Hematopoietic multipotent progenitor cell (in vitro differentiated cells): ENCODE data around the gene GRK5. TPM values are rescaled to one million over a fixed set of nuclear protein-coding genes. Genes with fewer than 3 reads are reported as not detected.
A peak's percentile ranks its signal among the peaks of the same experiment; 100 is the strongest.

ENCODE experiments used
- DNase-seq, 3 donors: peaks; one replicate each; pipeline ENCODE4 v3.0.0-alpha.2; 2011 to 2015; ENCODE audit warnings: low read depth in 2 of 3, low spot score in 2 of 3
- total RNA-seq: library from RNA; depleted of rRNA; stranded (reverse); fragments of >200 nt; gene quantifications from one replicate; pipeline ENCODE4 v1.2.3, GENCODE V29; 2012

GRK5 gene
- total RNA-seq, 1 donor, result 2.2 TPM

DNA sequence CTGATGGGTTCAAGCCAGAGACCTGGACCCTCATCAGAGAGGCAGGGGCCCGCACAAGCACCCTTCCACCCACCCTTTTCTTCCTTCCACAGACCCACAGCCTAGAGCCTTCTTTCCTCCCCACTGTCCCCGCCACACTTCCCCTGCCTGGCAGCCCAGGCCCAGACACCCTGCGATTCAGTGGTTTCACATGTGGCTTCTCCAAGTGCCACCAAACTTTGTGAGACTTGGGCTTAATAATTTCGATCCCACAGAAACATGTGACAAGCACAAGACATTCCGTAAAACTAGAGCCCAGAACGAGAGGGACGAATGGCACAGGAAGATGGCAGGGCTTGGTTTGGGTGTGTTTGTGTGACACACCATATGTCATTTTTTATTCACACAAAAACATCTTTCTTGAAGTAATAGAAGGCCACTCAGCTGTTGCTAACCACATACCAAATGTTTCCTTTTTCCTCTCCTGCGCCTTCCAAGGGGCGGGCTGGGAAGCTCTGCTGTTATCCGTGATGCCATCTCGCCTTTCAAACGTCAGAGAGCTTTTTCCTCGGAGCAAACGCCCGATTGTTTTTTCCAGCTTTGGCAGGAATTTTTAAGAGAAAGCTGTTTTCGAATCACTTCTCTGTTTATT, 162.9 kb downstream of the GRK5 start:
- DNase-seq, result peak in 2 of 3 donors; percentile 44 to 49

DNA sequence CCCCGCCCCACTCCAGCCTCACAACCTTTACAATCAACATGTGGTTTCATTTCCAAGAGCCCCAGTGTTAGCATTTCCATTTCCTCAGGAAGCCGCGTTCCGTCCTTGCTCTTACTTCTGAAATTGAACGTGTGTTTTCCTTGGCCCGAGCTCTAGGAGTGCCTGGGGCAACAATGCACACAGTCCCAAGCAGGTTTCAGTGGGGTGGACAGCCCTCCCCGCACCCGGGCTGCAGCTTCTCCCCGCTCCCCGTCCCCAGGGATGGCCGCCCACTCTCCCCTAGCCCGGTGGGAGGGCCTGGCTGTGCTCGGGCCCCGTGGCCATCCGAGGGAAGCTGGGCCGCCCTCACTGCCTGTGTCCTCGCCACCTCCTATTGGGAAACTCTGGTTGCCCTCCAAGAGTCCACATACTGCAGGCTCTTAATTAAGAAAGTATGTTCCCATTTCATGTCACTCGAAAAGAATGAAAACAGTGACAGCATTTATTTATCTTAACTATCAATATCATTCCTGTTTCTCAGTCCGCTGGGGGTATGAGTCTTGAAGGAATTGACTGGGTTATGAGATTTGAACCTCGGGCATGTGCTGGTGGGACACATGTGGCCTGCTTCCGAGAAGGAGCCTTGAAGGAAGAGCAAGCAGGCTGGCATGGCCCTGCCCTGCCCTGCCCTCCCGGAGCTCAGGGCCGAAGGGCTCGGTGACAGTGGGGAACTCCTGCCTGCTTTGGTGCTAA, 163.8 kb downstream of the GRK5 start:
- no peak for DNase-seq

DNA sequence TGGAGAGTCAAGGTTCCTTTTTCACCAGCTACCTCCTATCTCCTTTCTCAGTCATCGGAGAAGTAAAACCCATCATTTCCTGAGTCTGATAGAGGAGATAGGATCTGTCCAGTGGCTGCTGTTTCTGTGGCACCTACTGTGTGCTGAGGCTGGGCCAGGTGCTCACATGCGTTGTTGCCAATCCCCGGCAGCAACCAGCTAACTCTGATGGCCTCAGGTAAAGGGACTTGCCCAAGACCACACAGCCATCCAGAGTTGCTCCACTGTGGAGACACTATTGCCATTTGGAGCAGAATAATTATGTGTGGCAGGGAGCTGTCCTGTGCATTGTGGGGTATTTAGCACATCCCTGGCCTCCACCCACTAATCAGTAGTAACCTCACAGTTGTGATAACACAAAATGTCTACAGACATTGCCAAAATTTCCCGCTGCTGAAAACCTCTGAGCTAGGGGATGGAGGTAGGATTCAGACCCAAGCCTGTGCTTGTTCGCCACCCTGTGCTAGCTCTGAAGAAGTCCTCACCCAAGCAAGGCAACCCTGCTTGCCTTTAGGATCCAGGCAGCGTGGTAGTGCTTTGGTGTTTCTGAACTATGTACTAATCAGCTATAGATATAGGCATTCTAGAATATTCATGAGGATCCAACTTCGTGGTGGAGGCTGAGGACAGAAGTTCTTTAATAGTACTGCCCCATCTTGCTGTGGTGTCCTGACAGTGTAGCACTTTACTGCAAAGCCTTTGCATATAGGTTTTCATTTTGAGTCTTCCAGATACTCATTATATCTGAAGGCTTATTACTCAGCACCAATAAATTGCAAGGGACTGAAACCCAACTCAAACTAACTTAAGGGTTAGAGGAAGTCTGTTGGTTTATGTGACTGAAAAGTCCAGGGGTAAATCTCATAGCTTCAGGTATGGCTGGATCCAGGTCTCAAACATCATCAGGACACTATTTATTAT, 164.6 kb downstream of the GRK5 start:
- DNase-seq, result no peak

DNA sequence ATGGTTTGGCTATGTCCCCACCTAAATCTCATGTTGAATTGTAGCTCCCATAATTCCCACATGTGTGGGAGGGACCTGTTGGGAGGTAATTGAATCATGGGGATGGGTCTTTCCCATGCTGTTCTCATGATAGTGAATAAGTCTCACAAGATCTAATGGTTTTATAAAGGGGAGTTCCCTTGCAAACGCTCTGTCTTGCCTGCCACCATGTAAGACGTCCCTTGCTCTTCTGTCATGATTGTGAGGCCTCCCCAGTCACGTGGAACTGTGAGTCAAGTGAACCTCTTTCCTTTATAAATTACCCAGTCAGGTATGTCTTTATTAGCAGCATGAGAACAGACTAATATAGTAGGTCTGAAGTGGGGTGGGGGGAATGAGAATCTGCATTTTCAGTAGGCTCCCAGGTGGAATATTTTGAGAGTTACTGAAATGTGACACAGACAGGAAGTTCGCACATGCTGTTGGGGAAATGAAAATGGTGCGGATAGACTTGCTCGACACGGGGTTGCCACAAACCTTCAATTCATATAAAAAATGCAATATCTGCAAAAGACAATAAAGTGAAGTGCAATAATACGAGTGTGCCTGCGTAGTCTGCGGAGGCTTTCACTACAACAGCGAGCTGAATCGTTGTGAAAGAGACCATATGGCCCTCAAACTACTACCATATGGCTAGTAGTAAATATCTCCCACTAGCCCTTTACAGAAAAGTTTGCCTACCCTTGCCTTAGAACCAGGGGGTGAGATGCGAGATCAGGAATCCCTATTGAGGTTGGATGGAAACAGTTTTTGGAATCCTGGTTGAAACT, 166.1 kb downstream of the GRK5 start:
- DNase-seq, result no peak

DNA sequence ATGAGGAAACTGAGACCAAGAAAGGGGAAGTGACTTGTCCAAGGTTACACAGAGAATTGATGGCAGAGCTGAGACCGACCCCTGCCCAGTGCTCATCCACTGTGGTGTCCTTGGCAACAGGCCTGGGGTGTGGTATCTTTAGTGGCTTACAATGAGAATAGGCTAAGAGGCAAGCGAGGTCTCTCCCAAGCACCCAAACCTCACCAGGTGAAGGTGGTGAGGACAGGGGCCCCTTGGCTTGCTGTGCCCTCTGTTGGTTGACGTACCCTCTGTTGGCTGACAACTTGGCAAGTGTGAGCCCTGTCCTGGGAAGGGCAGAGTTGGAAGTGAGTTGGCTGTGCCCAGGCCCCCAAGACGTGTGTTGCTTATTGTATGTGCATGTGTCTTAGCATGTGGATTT, 166.9 kb downstream of the GRK5 start:
- DNase-seq, result no peak

DNA sequence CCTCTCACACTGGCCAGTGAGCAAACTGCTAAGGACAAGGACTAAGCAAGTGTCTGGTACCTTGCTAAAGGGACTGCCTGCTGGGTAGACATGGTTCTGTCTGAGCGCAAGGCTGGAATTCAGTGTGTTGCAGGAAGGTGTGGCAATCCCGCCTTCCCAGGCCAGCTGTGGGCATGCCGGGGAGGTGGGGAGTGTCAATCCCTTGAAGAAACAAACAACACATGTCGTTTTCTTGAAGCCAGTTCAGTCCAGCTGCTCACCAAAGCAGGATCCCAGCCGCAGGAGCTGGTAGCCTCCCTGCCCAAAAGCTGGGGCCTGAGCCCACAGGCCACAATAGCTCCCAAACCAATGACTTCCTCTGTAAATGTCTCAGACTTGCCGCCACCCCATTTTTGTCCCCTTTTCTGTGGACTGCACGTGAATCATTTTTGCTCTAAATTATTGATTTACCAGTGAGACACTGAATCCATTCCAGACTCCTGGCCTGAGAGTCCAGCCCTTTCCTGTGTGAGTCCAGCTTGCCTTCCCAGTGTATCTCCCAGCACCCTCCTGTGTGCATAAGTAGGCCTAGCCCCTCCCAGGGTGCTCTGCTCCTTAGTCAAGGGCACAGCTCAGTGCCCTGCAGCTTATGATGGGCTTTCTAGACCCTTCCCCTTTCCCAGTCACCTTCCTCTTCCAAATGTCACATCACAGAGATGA, 168.4 kb downstream of the GRK5 start:
- DNase-seq, result no peak

DNA sequence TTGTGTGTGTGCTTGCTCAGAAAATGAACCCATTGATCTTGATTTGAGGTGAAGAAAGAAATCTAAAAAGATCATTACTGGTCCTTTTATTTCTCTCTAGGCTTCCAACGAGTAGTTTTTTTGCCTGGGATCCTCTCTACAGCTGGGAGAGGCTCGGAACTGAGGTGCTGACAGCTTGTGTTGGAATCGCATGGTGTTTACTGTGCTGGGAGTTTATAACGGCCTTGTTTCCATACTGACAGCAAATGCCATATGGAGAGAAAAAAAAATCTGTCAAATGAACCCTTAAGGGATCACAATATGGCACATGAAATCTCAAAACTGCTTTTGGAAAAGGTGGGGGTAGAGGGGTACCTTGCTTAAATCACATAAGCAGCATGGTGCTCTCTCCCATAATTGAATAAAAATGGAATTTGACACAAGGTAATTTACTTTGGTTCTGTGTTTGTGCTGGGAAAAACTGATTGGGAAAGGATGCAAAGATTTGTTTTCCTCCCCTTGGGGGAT, 170.1 kb downstream of the GRK5 start:
- no peak for DNase-seq

DNA sequence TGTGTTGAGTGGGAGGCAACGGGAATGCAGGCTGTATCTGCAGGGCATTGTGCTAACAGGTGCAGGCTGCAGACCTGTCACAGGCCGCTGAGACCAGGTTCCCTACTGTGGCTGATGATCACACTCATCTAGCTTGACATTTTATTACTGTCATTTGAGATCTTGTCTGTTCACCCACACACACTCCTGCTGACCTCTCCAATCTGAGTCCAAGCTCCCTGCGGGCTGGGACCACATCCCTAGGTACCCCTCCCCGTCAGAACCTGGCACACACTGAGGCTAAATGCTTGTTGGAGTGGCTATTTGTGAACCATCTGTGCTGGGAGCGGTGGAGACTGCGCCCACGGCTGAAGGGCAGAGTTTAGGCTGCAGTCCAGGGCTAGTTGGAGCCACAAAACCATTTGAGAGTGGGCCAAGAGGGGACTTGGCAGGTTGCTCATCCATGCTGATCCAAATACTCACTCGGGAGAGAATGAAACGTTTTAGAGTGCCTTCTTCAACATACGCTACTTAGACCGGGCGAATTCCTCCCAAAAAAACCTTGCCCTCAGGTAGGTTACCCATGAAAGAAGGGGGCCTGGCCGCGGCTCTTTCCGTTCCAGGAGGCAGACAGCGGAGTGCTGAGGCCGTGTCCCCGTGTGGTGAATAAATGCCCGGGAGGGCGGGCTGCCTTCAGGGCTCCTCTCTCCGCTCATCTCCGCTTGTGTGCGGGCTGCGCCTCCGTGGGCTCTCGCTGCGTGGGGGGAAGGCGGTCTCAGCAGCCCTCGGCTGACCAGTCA, 170.8 kb downstream of the GRK5 start:
- no peak for DNase-seq

DNA sequence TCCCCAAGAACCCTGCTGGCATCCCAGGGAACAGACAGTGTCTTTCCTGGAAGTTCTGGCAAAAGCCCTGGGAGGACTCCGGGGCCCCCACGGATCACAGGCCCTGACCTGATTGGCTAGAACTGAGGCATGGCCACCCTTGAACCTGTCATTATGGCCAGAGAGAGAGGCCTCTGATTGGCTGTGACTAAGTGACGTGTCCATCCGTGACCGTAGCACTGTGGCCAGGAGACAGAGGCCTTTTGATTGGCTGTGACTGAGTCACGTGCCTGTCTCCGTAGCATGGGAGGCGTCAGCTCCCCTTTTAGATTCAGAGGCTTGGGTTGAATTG, 171.3 kb downstream of the GRK5 start:
- DNase-seq, result no peak

DNA sequence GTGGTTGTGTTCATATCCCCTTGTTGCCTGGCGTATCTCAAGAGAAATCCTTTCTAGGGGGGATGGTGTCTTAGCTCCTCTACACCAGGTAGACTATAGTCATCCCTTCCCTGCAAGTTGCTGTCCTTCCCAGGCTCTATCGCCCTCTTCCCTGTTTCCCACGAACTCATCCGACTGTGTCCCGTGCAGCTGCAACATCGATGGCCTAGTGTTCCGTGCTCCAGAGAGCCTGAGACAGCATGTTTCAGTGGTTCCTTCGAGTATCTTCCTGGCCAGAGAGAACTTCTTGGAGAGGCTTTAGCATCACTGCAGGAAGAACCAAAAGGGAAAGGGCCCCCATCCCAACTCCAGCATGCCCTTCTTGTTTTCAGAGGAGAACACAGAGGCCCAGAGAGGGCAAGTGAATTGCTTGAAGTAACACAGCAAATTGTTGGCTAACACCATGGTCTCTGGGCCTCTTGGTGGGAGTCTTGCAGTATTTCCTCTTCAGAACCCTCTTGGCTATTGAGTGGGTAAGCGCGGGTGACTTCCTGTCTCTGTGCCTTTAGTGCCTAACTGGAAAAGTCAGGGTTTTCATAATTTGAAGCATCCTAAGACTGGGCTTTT, 172.2 kb downstream of the GRK5 start:
- DNase-seq, result no peak

DNA sequence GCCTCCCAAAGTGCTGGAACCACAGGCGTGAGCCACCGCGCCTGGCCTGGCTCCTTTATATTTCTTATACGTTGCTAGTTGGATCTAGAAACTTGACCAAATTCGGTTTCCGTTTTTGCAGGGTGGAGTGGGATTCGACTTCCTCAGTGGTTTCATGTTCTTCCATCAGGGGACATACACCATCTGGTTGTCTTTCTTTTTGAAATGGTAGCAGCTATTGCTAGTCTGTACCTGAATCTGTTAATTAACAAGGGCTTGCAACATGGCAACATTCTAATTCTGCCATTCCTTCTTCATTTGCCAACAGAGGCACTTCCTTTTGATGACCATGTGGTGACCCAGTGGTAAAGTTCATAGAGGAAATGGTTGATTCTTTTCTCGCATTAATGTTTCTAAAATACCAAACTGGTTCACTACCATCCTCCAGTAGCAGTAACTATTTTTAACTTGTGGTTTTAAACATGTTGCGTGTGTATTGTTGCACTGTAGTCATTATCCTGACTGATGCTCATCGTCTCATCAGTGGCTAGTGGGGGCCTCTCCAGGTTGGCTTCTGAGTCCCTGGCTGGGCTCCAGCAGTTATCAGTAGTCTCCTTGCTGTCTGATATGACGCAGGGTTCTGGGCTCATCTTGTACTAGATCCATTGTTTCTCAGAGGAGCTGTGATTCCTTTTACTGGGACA, 175.9 kb downstream of the GRK5 start:
- no peak for DNase-seq

DNA sequence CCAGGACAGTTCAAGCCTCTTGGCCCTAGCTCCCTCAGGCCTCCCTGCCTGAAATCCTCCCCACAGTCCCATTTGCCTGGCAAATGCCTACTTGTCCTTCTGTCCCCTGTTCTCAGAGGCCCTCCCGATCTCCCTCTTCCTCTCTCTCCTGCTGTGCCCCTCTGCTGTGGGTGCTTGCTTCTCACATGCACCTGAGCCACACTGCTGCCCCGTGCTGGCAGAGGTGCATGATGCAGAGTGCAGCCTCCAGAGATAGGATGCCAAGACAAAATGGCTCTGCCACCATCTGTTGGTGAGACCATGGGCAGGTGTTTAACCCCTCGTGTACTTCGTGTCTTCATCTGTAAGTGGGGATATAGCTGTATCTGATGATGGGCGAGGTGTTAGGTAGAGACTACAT, 176.8 kb downstream of the GRK5 start:
- DNase-seq, result no peak

DNA sequence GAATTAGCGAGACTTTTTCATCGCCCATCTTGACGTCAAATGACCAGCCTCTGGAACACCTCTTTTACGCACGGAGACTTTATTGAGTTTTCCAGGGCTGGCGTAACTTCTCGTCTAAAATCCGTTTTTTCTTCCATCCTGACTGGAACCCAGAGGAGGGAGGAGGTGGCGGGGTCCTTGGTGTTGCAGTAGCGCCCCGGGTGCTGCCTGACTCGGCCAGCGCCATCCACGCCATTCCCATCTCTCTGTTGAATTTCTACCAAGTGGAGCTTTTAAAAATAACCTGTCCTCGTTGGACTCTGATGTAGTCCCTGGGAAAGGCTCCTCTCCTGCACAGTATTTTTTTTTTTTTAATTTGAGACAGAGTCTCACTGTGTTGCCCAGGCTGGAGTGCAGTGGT, 179.3 kb downstream of the GRK5 start:
- DNase-seq, result no peak

DNA sequence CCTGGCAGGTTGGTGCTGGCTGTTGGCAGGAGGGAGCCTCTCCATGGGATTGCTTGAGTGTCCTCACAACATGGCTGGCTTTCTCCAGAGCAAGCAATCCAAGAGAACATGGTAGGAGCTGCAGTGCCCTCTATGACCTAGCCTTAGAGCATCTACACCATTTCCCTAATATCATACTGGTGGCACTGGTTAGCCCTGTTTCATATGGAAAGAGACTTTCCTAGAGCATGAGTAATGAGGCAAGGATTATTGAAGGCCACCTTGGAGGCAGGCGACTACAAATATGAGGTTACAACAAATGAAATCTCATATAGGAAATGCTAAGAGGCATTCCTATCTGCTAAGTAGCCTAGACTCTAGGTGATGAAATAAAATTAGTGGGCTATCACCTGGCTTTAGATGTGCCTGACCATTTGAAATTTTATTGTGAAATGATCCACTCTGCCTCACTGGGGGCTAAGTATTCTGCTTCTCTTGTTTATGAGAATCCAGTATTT, 181.5 kb downstream of the GRK5 start:
- DNase-seq, result no peak

DNA sequence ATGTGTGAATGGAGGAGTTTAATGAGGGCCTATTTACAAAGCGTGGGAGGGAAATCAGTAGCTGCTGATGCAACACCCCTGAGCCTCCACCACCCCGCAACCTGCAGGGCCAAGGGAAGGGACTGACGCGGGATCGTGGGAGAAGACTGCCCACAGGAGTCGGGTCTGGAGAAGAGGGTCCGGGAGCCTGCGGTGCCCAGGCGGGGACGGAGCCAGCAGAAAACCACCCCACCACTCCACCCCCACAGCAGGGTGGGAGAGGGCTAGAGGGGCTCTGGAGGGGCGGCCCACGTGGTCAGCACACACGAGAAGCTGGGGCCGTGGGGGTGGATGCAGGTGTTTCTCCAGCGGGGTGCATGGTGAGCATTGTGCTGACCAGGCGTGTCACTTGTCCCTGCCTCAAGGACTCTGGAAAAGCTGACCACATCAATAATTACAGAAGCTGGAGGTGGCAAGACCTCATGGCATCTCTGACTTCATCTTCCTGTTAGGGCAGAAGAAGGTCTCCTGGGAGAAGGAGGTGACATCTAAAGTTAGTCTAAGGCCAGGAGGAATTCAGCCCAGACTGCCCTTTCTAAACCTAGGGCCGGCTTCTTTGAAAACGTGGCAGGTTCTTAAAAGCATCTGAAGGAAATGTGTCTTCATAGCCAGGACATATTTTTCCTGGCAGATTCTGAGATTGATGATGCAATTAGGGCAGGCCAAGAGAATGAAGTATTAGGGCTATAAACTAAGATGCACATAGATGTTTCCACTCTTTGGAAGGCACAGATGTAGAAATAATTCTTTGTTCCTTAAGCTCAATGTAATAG, 184.3 kb downstream of the GRK5 start:
- DNase-seq, result no peak

DNA sequence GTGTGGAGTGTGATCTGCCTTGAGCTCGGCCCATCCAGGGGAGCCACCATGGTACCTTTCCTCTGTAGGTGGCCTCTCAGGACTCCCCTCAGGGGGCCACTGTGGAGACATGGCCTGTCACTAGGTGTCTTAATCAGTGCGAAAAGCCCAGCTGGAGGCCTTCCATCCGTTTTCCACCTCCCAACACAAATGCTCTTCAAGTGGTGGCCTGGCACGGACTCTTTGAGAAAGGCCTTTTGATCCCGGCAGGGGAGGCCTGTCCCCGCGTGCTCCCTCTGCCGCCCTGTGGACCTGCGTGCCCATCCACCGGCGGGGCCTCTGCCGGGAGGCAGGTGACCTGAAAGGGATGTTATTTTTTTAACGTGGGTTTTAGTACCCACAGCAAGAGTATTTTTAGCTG, 185.6 kb downstream of the GRK5 start:
- DNase-seq, result no peak

DNA sequence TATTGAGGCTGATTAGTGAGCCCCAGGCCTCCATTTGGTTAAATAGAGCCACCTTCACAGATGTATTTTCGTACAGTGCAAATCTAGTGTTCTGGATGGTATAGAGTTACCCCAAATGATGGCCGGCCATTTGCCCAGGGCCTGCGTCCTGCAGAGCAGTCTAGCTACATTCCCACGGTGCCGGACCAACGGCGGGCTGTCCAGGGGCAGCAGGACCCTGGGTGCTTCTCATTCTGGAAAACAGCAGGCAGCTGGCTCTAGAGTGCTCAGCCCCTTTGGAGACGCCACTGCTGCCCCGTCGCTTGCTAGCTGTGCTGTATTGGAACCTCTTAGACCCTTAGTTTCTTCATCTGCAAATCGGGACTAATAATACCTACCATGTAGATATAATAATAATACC, 186.1 kb downstream of the GRK5 start:
- DNase-seq, result no peak
